GM18517 (cell line): ENCODE data around the gene DCDC2B.
A peak's percentile ranks its signal among the peaks of the same experiment; 100 is the strongest.
"Not testable (repeated sequence)": the region's sequence is repeated elsewhere in the genome, so short reads cannot be mapped to it uniquely, and the experiment has no call there.

Experiments
- ATAC-seq: cut with Tn5 transposase; IDR thresholded peaks from one replicate; pipeline ENCODE4 v1.9.1; 2021; ENCODE audit warnings: mild to moderate bottlenecking, moderate library complexity; ENCODE audit not compliant: unreplicated experiment

Gene DCDC2B

DNA sequence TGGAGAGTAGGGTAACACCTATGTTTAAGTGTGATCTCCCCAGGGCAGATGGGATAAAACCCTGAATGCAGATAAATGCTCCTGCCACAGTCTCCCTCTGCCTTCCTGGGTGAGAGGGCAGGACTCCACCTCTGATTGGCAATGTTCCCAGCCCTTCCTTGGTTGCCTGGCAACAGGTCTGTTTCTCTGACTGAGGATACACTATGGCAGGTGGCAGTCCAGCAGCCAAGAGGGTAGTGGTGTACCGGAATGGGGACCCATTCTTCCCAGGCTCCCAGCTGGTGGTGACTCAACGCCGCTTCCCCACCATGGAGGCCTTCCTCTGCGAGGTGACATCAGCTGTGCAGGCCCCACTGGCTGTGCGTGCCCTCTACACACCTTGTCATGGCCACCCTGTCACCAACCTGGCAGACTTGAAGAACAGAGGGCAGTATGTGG, at the start of gene DCDC2B:
Gene DCDC2B, plus strand, starts transcription at position 199 of the 438 bp plus-strand sequence. Its CDS starts 5 bp downstream, at position 204.
- no peak for ATAC-seq

DNA sequence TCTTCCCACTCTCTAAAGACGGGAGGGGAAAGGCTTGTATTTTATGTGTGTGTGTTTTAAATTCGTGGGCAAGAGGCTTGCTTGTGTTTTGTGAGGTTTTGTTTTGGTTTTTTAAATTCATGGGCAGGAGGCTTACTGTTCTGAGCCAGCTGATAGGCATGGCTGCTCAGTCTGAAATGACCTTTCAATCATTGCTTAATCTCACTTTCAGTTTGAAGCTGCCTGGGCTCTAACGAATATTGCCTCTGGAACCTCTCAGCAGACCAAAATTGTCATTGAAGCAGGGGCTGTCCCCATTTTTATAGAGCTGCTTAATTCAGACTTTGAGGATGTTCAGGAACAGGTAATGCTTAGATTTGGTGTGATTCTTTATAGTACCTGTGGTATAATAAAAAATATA, 49.7 kb upstream of the DCDC2B start:
- ATAC-seq, result no peak

DNA sequence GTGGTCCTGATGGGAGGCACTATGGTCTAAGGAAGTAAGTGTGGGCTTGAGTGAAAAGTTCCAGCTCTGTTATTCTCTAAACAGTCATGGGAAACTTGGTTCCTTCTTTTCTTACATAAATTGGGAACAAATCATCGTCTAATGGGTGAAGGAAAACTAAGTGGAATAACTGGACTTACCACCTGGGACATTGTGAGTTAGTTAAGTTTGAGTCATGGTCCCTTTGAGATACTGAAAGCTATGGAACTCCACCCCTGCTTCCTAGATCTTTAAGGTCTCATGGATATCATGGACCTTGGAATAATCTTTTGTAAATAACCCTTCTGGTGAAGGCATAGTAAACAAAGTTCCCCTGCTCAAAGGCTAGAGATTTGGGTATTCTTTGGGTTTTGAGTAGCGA, 45.5 kb upstream of the DCDC2B start:
- no peak for ATAC-seq

DNA sequence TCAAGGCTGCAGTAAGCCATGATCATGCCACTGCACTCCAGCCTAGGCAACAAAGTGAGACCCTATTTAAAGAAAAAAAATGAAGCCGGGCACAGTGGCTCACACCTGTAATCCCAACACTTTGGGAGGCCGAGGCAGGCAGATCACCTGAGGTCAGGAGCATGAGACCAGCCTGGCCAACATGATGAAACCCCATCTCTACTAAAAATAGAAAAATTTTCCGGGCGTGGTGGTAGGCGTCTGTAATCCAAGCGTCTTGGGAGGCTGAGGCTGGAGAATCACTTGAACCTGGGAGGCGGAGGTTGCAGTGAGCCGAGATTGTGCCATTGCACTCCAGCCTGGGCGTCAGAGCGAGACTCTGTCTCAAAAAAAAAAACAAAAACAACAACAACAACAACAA, 43.3 kb upstream of the DCDC2B start:
- ATAC-seq, result not testable (repeated sequence)

DNA sequence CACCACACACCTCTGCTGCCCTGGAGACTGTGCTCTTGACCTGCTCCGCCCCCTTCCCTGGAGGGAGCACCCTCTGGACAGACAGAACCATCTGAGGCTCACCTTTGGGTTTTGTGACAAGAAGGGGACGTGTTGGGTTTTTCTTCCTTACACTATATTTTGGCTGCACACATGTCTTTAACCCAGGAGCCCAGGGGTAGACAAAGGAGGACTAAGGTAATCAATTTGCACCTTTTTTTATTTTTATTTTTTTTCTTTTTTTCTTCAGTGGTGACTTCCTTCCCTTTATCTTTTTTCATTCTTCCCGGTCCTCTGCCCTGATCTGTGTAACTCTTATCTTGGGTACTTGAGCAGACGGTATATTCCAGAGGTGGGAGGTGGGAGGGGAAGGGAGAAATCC, 37.9 kb upstream of the DCDC2B start:
- ATAC-seq, result no peak

DNA sequence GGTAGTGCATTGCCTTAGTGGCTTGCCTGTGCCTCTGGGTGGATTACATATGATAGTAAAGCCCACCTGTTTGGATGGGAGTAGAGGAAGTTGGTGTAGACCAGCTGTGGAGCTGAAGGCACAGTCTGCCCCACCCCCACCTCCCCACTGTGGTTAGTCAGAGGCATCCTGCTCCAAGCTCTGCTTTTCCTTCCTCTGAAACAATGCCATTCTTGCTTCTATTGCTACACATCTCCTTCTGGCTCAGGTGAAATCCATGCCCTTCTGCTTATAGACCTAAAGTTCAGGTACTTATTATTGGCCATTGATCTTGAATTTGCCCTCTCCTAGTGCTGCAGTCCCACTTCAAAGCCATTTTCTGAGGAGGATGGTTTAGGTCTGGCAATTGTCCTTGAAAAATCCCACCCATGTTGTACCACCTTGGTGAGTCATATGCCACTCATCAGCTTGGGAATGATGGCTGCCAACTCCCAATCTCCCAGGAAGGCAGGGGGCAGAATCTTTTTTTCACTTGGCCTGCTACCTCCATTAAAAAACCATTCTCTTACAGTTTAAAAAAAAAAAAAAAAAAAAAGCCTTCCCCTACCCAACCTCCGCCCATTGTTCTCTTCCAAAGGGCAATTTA, 36.2 kb upstream of the DCDC2B start:
- ATAC-seq, result no peak

DNA sequence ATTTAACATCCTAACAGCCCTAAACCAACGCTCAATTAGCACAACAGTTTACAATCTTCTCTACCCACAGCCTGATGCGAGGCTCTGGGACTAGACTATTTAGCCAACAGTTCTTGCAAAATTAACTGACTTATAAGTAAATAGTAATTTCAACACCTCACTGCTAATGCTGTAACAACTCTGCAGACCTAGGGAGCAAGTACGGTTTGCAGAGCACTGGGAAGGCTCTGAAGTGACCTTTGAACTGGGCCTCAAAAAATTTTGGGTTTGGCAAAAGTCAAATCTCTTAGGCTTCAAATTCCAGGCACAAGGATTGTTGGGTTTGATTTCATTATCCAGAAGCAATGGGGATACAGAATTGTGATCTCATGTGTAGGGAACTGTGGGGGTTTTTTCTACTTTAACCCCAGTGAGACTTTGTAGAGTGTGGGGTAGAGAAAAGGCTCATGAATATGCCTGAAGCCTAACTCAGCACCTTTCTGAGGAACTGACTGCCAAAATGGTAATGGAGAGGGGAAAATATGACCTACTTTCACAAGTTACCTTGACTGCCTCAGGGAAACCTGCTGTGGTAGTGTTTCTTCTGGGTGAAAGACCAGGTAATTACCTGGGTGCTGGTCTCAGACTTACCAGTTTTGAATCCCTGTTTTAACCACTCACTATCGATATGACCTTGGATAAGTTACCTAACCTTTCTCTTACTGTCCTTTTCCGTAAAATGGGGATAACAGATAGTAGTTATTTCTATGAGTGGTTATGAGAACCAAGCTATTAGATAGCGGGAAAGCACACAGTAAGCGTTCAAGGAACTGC, 30.3 kb upstream of the DCDC2B start:
- ATAC-seq, result no peak

DNA sequence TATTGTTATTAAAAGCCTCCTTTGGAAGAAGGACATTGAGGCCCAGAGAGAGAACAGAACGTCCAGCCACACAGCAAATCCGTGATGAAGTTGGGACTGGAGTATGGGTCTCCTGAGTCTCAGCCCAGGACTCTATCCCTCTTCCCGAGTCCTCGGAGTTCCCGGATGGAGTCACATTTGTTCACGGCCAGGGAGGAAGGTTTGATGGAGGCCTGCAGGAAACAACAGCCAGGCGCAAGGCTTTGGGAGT, 29.8 kb upstream of the DCDC2B start:
- no peak for ATAC-seq

DNA sequence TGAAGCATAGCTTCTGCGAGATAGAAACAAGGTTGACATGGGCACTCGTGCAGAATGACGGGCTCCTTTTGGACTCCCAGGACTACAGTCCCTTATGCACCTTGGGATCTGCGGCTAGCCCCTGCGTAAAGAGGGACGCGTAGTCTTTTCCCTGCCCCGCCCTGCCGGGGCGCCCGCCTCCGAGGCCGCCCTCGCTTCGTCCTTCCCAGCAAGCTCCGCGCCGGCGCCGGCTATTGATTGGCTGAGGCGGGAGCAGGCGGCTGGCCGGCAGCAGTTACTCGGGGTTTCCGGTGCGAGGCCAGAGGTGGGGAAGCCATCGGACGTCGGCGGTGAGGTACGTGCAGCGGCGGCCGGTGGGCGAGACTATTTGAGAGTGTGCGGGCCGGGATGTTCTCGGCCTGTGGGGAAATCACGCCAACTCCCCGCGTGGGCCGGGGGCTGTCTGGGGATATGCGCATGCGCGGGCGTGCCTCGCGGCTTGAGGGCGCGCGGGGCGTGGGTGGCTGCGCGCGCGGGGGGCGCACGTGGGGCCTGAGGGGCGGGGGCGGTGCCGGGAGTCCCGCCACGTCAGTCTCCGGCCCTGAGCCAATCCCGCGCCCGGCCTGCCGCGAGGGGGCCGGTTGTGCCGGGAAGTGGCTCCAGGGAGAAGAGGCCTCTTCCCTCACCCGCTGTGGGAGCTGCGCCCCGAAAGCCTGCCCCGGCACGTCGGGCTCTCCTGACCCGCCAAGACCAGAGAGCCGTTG, 29.3 kb upstream of the DCDC2B start, which contains the start of gene TXLNA:
Gene TXLNA, plus strand, starts transcription at position 233 of the 743 bp plus-strand sequence. CDS start 671 bp downstream, outside the sequence.
- ATAC-seq, result peak; percentile 68

DNA sequence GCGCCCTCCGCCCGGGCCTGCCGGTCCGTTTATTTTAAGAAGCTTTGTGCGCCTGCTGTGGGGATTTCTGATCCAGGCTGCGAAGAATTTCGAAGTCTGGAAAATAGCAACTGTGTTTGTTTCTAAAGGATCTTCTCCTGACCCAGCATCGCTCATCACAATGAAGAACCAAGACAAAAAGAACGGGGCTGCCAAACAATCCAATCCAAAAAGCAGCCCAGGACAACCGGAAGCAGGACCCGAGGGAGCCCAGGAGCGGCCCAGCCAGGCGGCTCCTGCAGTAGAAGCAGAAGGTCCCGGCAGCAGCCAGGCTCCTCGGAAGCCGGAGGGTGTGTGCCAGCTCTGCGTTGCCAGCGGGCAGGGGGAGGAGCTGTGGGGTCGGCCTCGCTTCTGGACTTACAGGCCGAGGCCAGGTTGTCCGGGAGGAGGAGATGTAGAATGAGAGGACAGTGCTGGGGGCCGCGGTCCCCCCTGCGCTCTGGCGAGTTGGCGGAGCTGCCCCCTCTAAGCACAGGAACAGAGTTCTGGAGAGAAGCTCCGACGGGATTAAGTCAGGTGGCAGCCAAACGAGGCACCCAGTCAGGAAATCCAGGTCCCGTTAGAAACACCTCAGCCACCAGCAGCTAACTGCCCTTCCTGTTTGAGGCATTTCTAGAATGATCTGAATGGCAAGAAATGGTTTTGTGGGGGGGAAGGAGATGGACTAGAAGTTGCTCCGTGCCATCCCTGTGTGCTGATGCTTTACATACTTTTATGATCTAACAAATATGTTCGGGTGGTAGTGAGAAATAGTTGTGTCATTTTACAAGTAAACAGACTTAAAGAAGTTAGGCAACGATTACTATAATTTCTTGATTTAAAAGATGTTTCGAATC, 28.5 kb upstream of the DCDC2B start:
- ATAC-seq, result peak; percentile 24

DNA sequence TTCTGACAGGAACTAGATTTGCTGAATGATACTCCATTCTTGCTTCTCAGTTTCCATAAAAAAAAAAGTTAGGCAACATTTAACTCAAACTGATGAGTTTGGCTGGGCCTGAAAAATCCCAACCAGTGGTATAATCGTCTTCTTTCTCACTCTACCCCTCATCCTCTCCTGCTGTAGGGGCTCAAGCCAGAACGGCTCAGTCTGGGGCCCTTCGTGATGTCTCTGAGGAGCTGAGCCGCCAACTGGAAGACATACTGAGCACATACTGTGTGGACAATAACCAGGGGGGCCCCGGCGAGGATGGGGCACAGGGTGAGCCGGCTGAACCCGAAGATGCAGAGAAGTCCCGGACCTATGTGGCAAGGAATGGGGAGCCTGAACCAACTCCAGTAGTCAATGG, 27.8 kb upstream of the DCDC2B start:
- ATAC-seq, result no peak

DNA sequence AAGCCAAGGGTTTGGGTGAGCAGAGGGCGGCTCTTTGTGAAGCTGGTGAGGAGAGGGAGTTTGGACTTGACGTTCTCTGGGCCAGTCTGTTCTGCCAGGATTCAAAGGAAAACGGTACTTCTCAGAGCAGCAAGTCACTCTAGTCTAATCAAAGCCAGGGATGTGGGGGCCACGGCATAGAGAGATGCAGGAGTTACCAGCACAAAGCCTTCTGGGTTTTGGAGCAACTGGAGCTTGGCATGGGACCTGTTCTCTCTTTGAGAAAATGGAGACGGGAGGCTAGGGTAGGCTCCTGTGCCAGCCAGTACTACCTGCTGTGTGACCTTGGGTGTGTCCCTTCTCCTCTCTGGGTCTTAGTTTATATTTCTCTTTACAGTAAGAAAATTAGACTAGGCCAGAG, 27.3 kb upstream of the DCDC2B start:
- no peak for ATAC-seq

DNA sequence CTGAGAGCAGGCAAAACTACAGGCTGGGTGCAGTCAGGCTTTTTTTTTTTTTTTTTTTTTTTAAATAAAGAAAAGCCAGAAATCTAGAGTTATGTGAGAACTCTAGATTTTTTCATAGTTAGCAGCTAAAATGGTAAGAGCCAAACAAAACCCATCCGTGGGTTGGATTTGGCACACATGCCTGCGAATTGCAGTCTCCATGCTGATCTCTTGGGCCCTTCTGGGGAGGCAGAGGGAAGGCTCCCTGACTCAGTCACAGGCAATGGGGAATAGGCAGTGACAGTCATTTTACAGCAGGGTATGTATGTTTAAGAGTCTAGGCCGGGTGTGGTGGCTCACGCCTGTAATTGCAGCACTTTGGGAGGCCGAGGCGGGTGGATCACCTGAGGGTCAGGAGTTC, 26.8 kb upstream of the DCDC2B start:
- ATAC-seq, result no peak

DNA sequence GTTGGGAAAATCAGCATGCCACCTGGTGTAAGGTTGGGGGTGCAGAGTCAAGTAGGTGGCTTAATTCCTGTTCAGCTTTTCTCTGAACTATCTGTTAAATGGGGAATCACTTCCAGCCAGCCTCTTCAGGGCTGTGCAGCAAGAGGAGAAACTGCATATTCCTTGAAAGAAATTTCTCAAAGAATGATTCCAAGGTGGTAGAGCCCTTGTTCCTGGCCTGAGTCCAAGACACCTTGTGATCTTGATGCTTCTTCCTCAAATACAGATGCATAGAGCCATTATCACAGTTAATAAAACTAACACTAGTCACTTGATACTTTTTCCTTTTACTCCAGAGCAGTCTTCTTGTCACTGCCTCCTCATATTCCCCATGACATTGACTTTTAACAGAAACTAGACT, 24.2 kb upstream of the DCDC2B start:
- no peak for ATAC-seq

DNA sequence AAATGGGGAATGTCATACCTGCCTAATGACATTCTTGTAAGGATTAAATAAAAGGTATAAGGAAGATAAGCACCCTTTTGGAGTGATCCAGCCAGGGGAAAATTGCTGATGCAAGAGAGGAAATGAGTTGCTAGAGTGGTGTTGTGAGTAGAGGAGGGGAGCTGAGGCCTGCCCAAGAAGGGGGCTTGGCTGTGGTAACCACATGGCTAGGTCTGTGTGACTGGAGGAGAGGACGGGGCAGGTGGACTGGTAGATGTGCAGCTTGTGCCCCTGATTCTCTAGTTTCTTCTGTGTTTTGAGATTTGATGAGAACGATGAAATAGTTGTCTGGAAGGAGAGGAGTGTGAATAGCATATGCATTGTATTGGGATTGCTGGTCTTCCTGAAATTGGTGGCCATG, 22.8 kb upstream of the DCDC2B start:
- ATAC-seq, result no peak

DNA sequence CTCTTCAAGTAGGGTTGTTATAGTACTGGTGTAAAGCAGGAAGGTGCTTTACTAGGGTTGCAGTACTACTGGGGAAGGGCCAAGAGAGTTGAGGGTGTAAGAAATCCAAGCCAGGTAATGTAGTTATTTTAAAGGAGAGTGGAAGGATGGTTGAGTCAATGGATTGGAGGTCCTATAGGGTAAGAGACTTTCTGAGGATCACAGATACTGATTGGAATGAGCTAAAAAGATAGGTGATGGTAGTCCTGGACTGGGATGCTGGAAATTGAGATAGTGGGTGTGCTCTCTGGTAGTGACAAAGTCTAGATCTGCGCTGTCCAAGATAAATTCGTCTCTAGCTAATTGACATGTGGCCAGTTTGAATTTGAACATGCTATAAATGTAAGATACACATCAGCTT, 22.4 kb upstream of the DCDC2B start:
- ATAC-seq, result no peak

DNA sequence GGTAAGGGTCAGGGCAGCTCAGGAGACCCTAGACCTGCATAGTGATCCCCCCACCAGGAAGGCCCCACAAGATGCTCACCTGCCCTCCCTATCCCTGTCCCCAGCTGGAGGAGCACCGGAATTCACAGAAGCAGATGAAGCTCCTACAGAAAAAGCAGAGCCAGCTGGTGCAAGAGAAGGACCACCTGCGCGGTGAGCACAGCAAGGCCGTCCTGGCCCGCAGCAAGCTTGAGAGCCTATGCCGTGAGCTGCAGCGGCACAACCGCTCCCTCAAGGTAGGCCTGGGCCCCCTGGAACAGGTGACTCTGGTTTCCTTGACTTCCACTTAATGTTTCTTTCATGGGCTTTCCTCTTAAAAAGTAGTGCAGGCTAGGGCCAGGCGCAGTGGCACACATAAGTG, 21.0 kb upstream of the DCDC2B start:
- no peak for ATAC-seq

DNA sequence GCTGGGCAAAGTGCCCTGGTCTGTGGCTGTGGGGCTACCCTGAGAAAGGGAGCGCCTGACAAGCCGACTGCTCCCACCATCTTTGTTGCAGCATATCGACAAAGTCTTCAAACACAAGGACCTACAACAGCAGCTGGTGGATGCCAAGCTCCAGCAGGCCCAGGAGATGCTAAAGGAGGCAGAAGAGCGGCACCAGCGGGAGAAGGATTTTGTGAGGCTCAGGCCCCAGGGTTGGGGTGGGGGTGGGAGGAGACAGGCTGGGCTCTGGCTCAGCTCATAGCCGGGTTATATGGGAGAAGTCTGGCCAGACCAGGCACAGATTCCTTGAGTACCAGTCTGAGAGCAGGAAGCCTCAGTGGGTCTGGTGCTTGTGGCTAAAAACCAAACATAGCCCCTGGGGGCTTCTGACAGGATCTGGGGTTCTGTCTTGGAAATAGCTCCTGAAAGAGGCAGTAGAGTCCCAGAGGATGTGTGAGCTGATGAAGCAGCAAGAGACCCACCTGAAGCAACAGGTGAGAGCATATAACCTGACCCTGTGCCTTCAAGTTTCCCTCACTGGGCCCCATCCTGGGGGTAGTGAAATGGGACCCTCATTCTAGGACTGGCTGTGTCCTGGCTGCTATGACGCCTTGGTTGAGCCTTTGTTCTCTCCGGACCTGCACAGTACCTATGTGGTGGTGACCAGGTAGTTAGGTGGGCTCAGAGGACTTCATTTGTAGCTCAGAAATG, 16.5 kb upstream of the DCDC2B start:
- no peak for ATAC-seq

DNA sequence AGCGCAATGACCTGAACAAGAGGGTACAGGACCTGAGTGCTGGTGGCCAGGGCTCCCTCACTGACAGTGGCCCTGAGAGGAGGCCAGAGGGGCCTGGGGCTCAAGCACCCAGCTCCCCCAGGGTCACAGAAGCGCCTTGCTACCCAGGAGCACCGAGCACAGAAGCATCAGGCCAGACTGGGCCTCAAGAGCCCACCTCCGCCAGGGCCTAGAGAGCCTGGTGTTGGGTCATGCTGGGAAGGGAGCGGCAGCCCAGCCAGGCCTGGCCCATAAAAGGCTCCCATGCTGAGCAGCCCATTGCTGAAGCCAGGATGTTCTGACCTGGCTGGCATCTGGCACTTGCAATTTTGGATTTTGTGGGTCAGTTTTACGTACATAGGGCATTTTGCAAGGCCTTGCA, 13.9 kb upstream of the DCDC2B start:
- ATAC-seq, result no peak

DNA sequence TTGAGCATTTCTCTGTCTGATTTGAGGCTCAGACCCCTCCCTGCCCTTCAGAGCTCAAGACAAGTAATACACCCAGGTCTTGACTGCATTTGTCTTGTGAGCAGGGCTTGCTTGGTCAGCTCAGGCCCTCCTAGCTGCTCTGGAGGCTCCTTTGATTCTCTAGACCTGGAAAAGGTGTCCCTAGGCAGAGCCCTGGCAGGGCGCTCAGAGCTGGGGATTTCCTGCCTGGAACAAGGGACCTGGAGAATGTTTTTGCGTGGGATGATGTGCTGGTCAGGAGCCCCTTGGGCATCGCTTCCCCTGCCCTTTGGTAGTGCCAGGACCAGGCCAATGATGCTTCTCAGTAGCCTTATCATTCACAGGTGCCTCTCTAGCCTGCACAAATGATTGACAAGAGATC, 13.4 kb upstream of the DCDC2B start:
- ATAC-seq, result no peak
